ENCODE measurements around the gene ZER1.

Gene ZER1

GRCh38 chr9:128684325-128685199 lies 87.2 kb downstream of the ZER1 start:
- TF ChIP-seq, protein P1, sequence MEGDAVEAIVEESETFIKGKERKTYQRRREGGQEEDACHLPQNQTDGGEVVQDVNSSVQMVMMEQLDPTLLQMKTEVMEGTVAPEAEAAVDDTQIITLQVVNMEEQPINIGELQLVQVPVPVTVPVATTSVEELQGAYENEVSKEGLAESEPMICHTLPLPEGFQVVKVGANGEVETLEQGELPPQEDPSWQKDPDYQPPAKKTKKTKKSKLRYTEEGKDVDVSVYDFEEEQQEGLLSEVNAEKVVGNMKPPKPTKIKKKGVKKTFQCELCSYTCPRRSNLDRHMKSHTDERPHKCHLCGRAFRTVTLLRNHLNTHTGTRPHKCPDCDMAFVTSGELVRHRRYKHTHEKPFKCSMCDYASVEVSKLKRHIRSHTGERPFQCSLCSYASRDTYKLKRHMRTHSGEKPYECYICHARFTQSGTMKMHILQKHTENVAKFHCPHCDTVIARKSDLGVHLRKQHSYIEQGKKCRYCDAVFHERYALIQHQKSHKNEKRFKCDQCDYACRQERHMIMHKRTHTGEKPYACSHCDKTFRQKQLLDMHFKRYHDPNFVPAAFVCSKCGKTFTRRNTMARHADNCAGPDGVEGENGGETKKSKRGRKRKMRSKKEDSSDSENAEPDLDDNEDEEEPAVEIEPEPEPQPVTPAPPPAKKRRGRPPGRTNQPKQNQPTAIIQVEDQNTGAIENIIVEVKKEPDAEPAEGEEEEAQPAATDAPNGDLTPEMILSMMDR (IDR thresholded peaks at IDR 0.05; ENCODE audit: low read depth, low read length, missing control alignments), result no peak
- peak; percentile 48 for DNase-seq (ENCODE audit: extremely low read depth, low read depth)

GRCh38 chr9:128684065-128684324 lies 87.7 kb downstream of the ZER1 start:
- H3K4me3 ChIP-seq (replicated peaks; ENCODE audit: low read depth, low read length), result peak overlapping the region; percentile 69
- DNase-seq (ENCODE audit: extremely low read depth, low read depth), result no peak
- TF ChIP-seq, protein P1 (IDR thresholded peaks at IDR 0.05; ENCODE audit: low read depth, low read length, missing control alignments), result no peak

More at GRCh38 chr9:128684325-128685199, 87.2 kb downstream of the ZER1 start:
- peak overlapping the region; percentile 69 for H3K4me3 ChIP-seq (replicated peaks; ENCODE audit: low read depth, low read length)

- no peak for DNase-seq (ENCODE audit: extremely low read depth, low read depth)
- TF ChIP-seq, protein P1 (IDR thresholded peaks at IDR 0.05; ENCODE audit: low read depth, low read length, missing control alignments), result no peak
- H3K4me3 ChIP-seq (replicated peaks; ENCODE audit: low read depth, low read length), result peak overlapping the region; percentile 69
Observed at GRCh38 chr9:128683340-128684064, 88.2 kb downstream of the ZER1 start.
